SK-N-MC (cell line): ENCODE measurements around the gene RANBP3.

Experiments used
- EZH2 ChIP-seq: fragments of 200-600 bp; sonication (generic); IDR thresholded peaks from one replicate; pipeline ENCODE4 v1.6.1; 2017; ENCODE audit warnings: antibody characterized with exemption
- FOXP2 ChIP-seq: optimal IDR thresholded peaks from 2 replicates; pipeline ENCODE3; 2011; ENCODE audit warnings: mild to moderate bottlenecking, moderate library complexity; ENCODE audit not compliant: insufficient read depth; ENCODE audit errors: extremely low read length, control extremely low read depth

GRCh38 chr19:6015841-6016545 lies 38.1 kb upstream of the RANBP3 start:
- TF ChIP-seq FOXP2, result no peak
- no peak for TF ChIP-seq EZH2
